Measurements from ENCODE around the gene ITGB2.

The ITGB2 gene

GRCh38 chr21:44957047-44957831 is 36.5 kb upstream of the ITGB2 start:
- H3K27ac ChIP-seq = peak overlapping the region; percentile 93 to 96
- intact Hi-C loops (cut with DNase I; ENCODE audit: low total_unique reads) = no loop called here
- H3K27me3 ChIP-seq = no peaks in the 10 kb centered on the region
- DNase-seq = peak in 1 of 2 donors; percentile 72
- H3K36me3 ChIP-seq = peaks cover 0 to 10% (median 0%) of the 10 kb centered on the region in 3 donors
- H3K9me3 ChIP-seq = no peaks in the 10 kb centered on the region
- TF ChIP-seq CTCF (IDR thresholded peaks at IDR 0.05) = no peak
- H3K4me3 ChIP-seq = no peak overlapping the region
- peaks cover 14 to 100% (median 86%) of the 10 kb centered on the region in 4 donors for H3K4me1 ChIP-seq

GRCh38 chr21:44956356-44957046 is 35.8 kb upstream of the ITGB2 start:
- DNase-seq = peak in 1 of 2 donors; percentile 68
- Histone ChIP-seq H3K4me1 (peaks cover 14 to 100% (median 85%) of the 10 kb centered on the region in 4 donors), H3K4me3 (no peak overlapping the region), H3K27me3 (no peaks in the 10 kb centered on the region), H3K9me3 (no peaks in the 10 kb centered on the region), H3K36me3 (peaks cover 0 to 12% (median 0%) of the 10 kb centered on the region in 3 donors), H3K27ac (peak overlapping the region; percentile 93 to 96)
- intact Hi-C loops (cut with DNase I; ENCODE audit: low total_unique reads) = no loop called here
- no peak for TF ChIP-seq CTCF (IDR thresholded peaks at IDR 0.05)

- H3K4me3 ChIP-seq = no peak overlapping the region
- no peak for TF ChIP-seq CTCF (IDR thresholded peaks at IDR 0.05)
- H3K36me3 ChIP-seq = peaks cover 0 to 17% (median 0%) of the 10 kb centered on the region in 3 donors
- peak overlapping the region; percentile 93 to 96 for H3K27ac ChIP-seq
- no peaks in the 10 kb centered on the region for H3K27me3 ChIP-seq
- H3K4me1 ChIP-seq = peaks cover 14 to 99% (median 87%) of the 10 kb centered on the region in 4 donors
- DNase-seq = no peak
- no peaks in the 10 kb centered on the region for H3K9me3 ChIP-seq
- intact Hi-C loops (cut with DNase I; ENCODE audit: low total_unique reads) = no loop called here
These were observed 35.1 kb upstream of the ITGB2 start for GRCh38 chr21:44955798-44956175.

GRCh38 chr21:44955141-44955797 is 34.6 kb upstream of the ITGB2 start:
- no peak overlapping the region for H3K4me3 ChIP-seq
- no peaks in the 10 kb centered on the region for H3K27me3 ChIP-seq
- TF ChIP-seq CTCF (IDR thresholded peaks at IDR 0.05) = no peak
- DNase-seq = peak in 1 of 2 donors; percentile 88
- peak overlapping the region; percentile 93 to 96 for H3K27ac ChIP-seq
- peaks cover 14 to 99% (median 88%) of the 10 kb centered on the region in 4 donors for H3K4me1 ChIP-seq
- intact Hi-C loops (cut with DNase I; ENCODE audit: low total_unique reads) = no loop called here
- peaks cover 0 to 17% (median 0%) of the 10 kb centered on the region in 3 donors for H3K36me3 ChIP-seq
- H3K9me3 ChIP-seq = no peaks in the 10 kb centered on the region

GRCh38 chr21:44954281-44954771 is 33.6 kb upstream of the ITGB2 start:
- Histone ChIP-seq H3K27ac (peak overlapping the region; percentile 93 to 96), H3K27me3 (no peaks in the 10 kb centered on the region), H3K4me1 (peaks cover 7 to 99% (median 87%) of the 10 kb centered on the region in 4 donors), H3K9me3 (no peaks in the 10 kb centered on the region), H3K4me3 (no peak overlapping the region), H3K36me3 (peaks cover 0 to 17% (median 0%) of the 10 kb centered on the region in 3 donors)
- DNase-seq = no peak
- no peak for TF ChIP-seq CTCF (IDR thresholded peaks at IDR 0.05)
- intact Hi-C loops (cut with DNase I; ENCODE audit: low total_unique reads) = loop anchor here (5.0 kb wide), 1 partner anchor 98 kb away; no protein-coding TSS in a partner anchor
